HG02981 (cell line): ENCODE data around the gene MAML3.

Experiments used
- ATAC-seq: cut with Tn5 transposase; IDR thresholded peaks from one replicate; pipeline ENCODE4 v1.9.1; 2021; ENCODE audit warnings: mild to moderate bottlenecking, moderate library complexity; ENCODE audit not compliant: unreplicated experiment

The MAML3 gene

GRCh38 chr4:140156529-140157171 lies 2.7 kb upstream of the MAML3 start:
- ATAC-seq = peak; percentile 55

GRCh38 chr4:140154572-140154891 lies 548 bp upstream of the MAML3 start:
- ATAC-seq = no peak

DNA sequence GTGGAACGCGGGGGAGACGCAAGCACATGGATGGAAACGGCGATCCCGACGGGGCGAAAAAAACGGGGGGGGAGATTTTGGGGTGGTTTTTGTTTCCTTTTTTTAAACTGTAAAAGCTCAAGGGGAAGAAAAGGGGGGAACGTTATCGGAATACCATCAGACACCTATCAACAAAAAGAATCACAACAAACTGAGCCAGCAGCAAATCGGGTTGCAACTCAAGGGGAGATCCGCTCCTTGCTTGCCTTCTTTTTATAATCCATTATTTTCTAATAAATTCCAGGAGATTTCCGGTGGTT lies 616 bp downstream of the MAML3 start:
- no peak for ATAC-seq

DNA sequence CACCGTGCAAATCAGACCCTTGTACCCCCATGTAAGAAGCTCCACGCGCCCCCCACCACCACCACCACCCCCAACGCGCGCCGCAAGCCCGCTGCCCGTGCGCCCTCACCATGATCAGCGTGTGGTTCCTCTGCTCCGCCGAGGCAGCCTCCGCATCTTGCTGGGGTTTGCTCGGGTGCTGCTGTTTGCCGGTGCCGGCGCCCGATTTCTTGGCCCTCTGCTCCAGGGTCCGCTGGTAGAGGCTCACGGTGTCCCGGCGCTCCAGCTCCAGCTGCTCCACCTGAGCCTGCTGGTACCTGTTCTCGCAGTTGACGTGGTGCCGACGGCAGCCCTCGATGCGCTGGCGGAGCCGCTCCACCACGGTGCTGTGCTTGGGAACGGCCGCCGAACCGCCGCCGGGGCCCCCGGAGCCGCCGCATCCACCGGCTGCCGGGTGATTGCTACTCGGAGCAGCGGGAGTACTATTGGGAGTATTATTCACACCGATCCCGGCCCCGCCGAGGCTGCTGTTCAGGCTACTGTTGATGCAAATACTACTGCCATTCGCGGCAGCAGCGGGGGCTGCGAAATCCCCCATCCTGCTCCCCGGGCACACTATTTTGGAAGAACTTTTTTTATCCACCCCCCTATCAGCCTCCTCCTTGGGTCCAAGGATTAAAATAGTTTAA lies 1.1 kb downstream of the MAML3 start:
- no peak for ATAC-seq

GRCh38 chr4:140152013-140152703 lies 1.8 kb downstream of the MAML3 start:
- ATAC-seq = no peak

DNA sequence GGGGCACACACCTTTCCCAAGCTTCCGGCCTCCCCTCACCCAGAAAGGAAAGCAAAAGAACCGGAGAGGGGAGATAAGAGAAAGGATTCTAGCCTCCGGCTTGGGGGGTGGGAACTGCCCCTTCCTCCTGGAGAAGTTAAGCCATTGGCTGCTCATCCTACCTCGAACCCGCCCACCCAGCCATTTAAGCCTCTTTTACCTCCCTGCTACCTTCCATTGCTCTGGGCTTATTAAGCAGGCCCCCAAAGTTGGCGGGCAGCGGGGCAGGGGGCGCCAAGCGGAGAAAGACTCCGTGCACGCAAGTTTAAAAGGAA lies 2.3 kb downstream of the MAML3 start:
- ATAC-seq = no peak

DNA sequence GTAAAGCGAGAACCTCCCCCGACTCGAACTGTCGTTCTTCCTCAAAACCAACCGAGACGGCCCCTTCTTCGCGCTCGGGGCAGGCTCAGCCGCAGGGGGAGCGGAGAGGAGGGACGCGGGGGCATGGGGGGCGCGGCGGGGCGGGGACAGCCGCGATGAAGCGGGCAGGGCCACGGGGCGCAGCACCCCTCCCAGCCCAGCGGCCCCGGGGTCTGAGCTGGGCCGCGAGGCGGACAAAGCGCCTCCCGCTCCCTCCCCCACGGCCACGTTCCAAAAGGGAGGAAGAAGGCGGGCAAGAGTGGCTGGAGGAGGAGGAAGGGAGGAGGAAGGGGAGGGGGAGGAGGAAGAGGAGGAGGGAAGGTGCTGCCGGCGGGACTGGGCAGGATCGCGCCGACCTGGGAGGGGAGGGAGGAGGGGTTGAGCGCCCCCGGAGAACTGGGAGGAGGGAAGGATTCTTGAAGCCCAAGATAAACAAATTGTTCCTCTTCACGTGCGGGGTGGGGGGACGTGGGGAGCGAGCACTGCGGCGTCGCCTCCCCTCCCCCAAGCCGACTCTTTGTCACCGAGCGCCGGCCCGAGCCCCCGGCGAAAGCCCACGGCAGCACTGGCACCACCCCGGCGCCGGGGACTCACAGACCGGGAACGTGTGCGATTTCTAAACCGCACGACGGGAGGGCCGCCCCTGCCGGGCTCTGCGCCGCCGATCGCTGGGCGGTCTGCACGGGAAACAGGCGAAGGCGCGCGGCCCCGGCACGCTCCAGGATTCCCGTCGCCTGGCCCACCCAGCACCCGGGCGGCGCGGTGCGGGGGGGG lies 2.9 kb downstream of the MAML3 start:
- no peak for ATAC-seq

GRCh38 chr4:140150636-140150885 lies 3.4 kb downstream of the MAML3 start:
- no peak for ATAC-seq

DNA sequence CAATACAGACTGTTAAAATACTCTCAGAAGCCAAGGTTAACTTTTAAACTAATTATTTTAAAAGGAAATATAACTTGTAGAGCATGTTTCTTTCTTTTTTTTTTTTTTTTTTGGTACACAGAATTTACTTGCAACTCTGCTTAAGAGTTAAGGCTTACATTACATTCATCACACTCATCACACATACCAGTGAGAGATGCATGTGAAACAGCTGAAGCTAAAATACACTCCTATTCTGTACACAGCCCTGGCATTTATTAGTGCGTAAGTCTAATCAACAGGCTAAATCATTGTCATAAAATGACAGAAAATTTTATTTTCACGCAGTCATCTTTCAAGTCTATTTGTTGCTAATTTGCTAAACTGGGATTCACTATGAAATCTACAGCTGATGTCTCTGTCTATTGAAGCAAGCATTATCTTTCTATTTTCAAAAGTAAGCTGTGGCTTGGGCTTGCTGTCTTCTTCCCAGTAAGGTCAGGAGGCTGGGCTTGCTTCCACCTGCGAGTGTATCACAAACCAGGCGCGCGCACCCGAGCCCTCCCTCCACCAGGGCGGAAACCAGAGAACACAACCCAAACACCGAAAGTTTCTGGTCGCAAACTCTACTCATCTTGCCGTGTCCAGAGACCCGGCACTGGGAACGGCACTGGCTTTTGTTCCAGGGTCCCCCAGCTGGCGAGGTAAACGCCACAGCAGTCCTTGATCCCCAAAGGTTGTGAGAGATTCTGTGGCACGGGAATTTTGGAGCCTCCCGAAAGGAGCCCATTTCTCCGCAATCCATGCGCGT lies 3.9 kb downstream of the MAML3 start:
- no peak for ATAC-seq

GRCh38 chr4:140144050-140144449 lies 9.9 kb downstream of the MAML3 start:
- ATAC-seq = no peak

- no peak for ATAC-seq
Measured at GRCh38 chr4:140141210-140141835, 12.7 kb downstream of the MAML3 start.

GRCh38 chr4:140140566-140140965 lies 13.4 kb downstream of the MAML3 start:
- ATAC-seq = no peak

- no peak for ATAC-seq
Measured at GRCh38 chr4:140138428-140138827, 15.6 kb downstream of the MAML3 start.

DNA sequence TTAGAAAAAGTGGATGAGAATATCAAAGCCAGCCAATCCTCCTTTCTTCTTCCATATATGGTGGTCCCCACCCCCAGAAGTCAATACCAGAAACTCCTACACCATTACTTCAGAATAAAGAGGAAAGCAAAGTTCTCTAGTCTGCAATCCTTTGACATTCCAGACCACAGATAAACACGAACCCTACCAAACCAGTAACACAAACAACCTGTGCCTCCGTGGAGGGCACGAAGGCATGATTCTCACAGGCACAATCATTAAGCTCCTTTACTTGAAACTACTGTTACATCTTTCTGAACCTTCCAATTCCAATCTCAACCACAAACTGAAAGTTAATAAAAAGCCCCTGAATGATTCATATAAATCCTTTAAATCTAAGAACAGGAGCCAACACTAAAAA lies 16.3 kb downstream of the MAML3 start:
- no peak for ATAC-seq

- ATAC-seq = no peak
Measured at GRCh38 chr4:140136509-140136908, 17.5 kb downstream of the MAML3 start.

DNA sequence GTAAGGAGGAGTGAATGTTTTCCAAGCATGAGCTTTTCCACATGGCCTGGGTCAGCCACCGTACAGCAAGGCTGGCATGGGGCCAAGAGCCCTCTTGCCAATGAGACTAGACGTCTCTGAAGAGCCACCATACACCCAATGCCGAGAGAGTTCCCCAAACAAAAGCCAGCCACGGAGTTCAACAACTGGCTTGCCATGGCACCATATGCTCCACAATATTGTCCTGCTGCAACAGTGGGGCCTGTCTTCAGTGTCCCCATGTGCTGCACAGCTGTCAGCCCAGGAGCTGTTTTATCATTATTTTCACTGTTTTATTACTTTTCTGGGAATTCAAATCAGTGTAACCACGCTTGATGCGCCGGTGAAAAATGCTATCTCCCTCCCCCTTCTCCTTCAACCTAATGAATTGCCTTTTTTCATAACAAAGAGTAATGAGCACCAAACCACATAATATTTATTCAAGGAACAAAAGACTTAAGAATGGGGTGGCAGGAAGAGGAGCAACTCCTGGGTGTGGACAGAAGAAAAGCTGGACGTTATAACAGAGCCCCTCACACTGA lies 18.4 kb downstream of the MAML3 start:
- ATAC-seq = no peak

DNA sequence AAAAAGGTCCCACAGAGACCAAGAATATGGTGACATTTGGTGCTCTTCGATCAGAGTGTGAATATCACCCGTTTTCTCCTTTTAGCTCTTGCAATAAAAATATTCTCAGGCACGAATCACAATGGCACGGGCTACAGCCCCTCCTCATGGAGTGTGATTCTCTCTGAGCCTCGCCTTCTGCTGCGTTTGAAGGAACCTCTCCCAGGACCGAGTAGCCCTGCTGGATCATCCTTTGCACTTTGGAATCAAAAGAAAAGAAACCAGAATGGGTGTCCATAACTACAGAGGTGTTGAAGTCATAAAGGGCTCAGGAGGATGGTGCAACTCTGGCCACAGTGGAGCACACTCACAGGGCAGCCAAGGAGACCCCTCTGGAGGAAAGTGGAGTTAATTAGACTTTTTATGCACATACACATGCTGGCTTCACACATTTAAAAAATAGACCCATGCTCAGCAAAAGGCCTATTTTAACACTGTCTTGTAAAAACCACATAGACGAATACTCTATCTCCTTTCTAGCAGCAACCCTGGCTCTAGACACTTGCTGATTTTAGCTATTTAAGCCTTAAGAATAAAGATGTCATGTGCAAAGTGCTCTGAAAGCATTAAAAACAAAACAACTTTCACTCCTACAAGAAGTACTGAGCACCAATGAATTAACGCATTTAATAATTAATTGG lies 19.1 kb downstream of the MAML3 start:
- ATAC-seq = no peak

GRCh38 chr4:140133576-140133975 lies 20.4 kb downstream of the MAML3 start:
- ATAC-seq = no peak

GRCh38 chr4:140131675-140132229 lies 22.2 kb downstream of the MAML3 start:
- no peak for ATAC-seq

DNA sequence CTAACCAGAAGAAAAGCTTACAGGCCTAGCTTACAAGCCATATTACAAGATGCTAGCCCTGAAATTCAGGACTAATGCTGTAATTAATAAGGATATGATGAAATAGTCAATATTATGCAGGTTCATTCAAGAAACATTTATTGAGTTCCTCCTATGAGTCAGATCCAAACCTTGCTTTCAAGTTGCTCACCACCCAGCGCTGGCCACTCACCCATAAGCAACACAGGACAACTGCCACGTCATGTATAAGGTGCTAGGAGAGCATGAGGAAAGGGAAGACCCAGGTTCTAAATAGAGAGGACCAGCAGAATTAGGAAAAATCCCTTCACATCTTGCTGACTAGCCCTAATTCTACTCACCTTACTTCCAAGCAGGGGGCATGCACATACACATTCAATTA lies 23.3 kb downstream of the MAML3 start:
- ATAC-seq = no peak
